HG03097 (cell line): ENCODE measurements around the gene HDHD3.
"Not testable (repeated sequence)": the region's sequence is repeated elsewhere in the genome, so short reads cannot be mapped to it uniquely, and the experiment has no call there.

Experiments
- ATAC-seq: cut with Tn5 transposase; IDR thresholded peaks from one replicate; pipeline ENCODE4 v1.9.1; 2021; ENCODE audit not compliant: unreplicated experiment, low FRiP score

HDHD3 gene

DNA sequence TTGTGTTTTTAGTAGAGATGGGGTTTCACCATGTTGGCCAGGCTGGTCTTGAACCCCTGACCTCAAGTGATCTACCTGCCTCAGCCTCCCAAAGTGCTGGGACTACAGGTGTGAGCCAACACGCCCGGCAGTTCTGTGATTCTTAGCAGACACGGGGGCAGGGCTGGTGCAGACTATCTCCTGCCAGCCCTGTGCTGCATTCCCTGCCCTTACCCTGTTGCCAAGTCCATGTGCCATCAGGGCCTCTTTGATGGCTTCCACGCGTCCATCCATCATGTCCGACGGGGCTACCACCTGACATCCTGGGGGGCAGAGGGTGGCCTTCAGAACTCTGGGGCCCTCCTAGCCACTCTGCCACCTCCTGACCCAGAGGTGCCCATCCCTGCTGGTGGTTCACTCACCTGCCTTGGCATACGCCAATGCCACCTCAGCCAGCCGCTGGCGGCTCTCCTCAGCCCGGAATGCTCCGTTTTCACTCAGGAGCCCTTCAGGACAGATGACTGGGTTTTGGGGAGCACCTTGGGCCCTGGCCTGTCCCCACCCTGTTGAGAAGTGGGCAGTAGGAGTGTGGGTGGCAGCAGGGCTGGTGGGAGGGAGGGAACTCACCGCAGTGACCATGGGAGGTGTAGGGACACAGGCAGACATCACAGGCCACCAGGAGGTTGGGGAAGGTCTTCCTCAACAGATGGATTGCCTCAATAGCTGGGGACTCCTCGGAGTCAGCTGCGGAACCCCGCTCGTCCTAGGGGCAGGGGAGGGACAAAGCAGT lies 13.6 kb upstream of the HDHD3 start:
- ATAC-seq, result no peak

DNA sequence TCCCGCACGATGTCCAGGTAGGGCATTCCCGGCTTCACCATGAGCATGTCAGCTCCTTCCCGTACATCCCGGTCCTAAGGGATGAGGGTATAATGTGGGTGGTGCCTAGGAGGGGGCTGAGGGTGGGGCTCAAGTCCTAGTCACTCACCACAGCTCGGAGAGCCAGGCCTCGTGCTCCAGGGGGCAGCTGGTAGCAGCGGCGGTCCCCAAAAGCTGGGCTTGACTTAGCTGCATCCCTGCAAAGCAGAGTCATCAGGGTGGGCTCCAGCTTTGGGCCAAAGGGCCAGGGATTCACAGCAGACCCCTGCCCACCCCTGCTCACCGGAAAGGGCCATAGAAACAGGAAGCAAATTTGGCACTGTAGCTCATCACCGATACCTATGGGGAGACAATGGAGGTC lies 12.7 kb upstream of the HDHD3 start:
- no peak for ATAC-seq

DNA sequence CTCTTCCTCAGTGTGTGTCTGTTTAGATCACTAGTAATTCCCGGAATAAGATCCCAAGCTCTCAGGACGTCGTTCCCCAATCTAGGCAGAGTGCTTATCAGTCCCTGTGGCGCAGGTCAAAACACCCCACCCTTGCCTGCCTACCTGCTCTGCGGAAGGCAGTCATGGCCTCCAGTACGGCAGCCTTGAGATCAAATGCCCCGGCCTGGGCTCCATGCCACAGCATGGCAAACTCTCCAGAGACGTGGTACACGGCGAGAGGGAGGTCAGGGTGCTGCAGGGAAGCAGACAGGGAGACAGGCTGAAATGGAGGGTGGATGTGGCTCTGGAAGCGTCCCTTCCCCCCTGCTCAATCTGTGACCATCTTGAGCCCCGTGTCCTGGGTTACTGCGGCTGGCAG lies 12.0 kb upstream of the HDHD3 start:
- ATAC-seq, result no peak

DNA sequence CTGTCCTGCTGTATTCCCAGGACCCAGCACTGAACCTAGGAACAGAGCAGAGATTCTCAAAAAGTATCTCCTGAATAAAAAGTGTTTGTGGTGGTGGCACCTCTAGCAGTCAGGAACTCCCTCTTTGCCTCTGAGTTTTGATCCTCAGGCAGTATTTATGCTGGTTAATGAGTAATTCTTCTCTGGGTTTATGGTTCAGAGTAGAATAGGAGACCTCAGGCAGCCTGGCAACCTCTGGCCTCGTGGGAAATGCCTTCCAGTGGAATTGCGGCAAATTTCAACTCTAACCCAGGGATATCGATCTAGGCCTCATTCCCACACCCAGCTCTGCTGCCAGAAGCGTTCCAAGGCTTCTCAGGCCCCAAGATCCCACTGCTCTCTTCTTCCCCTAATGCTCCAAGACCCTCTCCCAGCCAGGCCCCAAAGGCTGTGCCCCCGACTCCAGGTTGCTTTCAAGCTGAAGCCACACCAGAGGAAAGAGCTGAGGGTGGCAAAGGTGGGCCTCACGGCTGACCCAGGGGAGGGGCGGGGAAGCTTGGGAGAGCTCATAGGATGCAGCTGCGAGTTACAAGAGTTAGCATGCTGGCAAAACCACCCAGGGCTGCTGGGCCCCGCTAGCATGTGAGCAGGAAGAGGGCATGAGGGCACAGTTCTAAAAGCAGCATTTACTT lies 10.9 kb upstream of the HDHD3 start:
- ATAC-seq, result no peak

DNA sequence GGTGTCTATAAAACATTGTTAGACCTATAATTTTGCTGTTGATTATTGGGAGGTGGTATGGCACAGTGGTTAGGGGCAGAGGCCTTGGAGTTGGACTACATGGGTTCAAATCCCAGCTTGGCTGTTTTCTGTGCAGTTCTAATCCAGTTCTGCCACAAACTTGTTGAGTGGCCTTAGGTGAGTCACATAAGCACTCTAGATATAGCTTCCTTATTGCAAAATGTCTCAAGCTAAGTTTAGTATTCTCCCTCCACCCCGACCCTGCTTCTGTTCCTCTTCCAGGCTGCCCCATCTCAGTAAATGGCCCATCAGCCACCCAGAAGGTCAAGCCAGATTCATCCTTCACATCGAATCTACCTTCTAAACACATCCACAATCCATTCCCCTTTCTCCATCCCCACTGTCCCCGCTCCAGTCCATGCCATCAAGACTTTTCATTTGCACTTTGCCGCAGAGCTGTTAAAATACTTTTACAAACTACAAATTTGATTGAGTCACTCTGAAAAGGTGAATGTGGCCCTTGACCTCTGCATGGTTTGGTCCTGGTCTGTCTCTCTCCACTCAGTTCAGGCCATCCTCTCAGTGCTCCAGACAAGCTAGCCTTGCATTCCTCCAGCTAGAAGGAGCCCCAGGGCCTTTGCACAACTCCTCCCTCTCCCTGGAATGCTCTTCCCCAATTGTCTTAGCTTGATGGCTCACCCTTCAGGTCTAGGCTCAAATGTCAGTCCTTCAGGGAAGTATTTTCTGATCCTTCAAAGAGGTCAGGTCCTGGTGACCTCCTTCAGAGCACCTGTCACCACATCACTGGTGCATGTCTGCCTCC lies 10.0 kb upstream of the HDHD3 start:
- ATAC-seq, result no peak

DNA sequence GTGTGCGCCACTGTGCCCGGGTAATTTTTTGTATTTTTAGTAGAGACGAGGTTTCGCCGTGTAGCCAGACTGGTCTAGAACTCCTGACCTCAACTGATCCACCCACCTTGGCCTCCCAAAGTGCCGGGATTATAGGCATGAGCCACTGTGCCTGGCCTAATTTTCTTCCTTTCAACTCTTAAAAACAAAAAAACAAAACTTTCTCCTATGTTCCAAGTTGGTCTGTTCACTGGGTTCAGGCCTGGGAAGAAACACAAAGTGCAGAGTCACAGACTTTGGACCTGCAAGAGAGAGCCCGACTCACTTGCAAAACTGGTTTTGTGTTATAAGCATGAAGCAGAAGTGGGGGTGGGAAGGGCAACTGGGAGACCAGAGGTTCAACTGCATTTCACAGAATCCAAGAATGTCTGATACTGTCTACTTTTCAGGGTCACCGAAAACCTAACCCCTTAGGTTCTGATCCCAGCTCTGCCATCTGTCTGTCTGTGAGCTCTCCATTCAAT lies 5.2 kb upstream of the HDHD3 start:
- no peak for ATAC-seq

DNA sequence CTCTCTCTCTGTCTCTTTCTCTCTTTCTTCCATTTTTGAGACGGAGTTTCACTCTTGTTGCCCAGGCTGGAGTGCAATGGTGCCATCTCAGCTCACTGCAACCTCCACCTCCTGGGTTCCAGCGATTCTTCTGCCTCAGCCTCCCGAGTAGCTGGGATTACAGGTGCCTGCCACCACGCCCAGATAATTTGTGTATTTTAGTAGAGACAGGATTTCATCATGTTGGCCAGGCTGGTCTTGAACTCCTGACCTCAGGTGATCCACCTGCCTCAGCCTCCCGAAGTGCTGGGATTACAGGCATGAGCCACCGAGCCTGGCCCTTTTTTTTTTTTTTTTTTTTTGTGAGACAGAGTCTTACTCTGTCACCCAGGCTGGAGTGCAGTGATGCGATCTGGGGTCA lies 4.7 kb upstream of the HDHD3 start:
- not testable (repeated sequence) for ATAC-seq

DNA sequence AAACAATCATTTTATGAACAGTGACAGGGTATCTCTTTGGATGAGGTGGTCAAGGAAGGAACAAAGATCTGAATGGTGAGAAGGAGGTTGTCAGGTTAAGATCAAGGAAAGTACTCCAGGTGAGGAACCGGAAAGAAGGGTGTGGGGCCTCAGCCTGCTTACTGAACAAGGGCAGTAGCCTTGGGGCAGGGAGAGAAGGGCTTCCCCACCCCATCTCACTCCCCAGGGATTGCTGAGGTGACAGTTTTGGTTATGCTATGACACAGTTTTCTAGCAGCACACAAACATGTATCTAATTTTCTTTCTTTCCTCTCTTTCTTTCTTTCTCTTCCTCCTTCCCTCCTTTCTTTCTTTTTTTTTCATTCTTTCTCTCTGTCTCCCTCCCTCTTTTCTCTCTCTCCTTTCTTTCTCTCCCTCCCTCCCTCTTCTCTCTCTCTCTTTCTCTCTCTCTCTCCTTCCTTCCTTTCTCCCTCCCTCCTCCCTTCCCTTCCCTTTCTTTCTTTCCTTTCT lies 4.1 kb upstream of the HDHD3 start:
- ATAC-seq, result no peak

DNA sequence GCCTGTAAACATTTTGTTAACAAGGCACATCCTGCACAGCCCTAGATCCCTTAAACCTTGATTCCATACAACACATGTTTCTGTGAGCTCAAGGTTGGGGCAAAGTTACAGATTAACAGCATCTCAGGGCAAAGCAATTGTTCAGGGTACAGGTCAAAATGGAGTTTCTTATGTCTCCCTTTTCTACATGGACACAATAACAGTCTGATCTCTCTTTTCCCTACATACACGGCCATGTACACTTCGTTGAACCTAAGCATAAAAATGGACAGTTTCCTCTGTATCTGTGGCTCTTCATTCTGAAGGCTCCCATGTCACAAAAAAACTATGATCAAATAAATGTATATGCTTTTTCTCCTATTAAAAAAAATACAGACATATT lies 3.0 kb upstream of the HDHD3 start:
- not testable (repeated sequence) for ATAC-seq

DNA sequence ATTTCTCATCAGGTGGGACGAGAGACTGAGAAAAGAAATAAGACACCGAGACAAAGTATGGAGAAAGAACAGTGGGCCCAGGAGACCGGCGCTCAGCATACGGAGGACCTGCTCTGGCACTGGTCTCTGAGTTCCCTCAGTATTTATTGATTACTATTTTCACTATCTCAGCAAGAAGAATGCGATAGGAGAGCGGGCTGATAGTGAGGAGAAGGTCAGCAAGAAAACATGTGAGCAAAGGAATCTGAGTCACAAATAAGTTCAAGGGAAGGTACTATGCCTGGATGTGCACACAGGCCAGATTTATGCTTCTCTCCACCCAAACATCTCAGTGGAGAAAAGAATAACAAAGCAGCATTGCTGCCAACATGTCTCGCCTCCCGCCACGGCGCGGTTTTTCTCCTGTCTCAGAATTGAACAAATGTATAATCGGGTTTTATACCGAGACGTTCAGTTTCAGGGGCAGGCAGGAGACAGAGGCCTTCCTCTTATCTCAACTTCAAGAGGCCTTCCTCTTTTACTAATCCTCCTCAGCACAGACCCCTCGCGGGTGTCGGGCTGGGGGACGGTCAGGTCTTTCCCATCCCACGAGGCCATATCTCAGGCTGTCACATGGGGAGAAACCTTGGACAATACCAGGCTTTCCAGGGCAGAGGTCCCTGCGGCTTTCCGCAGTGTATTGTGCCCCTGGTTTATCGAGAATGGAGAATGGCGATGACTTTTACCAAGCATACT lies 2.5 kb upstream of the HDHD3 start:
- not testable (repeated sequence) for ATAC-seq

DNA sequence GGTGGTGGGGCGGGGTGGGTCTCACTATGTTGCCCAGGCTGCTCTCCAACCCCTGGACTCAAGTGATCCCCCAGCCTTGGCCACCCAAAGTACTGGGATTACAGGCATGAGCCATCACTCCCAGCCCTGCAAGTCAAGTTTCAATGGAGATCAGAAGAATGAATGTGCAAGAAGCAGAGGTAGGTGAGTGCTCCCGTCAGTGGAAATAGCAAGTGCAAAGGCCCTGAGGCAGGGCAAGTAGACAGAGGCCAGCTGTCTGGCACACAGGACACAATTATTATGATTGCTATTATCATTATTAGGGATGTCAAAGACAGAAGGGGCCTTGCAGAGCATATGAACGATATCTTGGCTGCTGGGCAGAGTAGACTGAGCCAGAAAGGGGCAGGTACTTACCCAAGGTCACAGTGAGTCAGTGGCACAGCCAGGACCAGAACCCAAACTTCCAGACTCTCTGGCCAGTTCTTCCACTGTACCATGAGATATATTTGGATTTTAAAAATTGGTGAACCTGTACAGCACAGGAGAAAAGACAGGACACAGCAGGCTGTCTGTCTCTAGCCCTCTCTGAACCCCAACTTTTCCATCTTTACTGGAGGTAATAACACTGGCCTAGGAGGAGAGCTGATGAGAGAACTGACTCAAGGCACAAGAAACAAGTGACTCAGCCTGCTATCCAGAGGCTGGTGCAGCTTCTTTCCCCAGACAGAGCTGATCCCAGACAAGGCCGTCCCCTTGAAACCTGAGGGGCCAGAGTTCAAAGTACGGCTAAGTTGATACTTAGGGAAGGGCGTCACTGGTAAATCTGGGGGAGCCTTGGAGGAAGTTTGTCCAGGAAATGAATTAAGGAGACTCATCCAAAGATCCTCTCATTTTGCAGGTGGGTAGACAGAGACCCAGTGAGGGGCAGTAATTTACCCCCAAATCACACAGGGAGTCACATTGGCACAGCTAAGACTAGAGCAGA lies 1.4 kb downstream of the HDHD3 start:
- ATAC-seq, result no peak

DNA sequence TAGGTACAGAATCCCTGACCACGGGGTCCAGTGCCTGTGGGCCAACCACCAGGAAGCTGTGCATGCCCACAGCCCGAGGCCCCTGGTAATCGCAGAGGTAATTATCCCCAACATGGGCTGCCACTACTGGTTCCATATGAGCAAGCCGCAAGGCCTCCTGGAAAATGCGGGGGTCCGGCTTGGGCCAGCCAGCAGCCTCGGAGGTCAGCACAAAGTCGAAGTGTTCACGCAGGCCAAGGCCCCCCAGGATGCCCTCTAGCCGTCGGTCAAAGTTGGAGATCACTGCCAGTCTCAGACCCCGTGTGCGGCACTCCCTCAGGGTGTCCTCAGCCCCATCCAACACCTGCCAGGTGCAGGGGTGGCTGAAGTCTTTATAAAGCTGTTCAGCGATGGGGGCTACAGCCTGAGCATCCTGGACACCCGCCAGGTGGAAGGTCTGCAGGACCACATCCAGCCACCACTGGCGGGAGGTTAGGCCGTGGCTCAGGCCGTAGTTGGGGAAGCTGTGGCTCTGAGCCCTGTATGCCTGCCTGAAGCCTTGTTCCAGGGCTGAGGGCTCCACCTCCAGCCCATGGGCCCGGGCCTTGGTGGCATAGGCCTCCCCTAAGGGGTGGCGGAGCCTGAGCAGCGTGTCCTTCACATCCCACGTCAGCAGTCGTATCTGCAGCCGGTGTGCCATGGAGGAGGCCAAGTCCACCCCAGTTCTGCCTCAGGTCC lies 3.0 kb downstream of the HDHD3 start:
- ATAC-seq, result no peak

DNA sequence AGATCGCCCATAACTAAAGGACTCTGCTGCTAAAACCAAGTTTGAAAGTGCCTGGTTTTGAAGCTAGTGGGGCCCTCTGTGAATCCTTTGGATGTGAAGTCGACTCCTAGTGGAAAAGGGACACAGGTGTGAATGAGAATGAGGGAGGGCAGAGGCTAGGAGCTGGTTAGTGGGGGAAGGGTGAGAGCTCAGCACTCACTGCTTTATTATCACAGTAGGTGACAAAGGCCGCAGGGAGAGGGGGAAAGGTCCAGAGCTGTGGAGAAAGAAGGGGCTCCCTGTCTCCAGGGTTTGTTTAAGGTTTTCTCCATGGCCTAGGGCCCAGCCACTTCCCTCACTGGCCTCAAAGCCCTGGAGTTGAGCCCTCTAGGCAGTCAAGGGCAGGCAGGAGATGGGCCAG lies 3.5 kb downstream of the HDHD3 start:
- no peak for ATAC-seq

DNA sequence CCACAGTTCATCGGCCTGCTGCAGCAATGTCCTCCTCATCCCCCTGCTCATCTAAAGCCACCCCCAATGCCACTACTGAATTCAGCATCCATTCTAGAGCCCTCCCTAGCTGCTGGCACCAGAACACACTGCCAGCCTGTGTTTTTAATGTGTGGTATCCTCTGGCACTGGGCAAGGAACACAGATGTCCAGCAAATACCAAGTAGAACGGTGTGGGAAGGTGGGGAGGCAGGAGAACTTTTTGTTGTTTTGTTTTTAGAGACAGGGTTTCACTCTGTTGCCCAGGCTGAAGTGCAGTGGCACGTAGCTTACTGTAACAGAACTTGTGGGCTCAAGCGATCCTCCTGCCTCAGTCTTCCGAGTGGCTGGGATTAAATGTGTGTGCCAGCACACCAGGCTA lies 4.7 kb downstream of the HDHD3 start:
- ATAC-seq, result no peak

DNA sequence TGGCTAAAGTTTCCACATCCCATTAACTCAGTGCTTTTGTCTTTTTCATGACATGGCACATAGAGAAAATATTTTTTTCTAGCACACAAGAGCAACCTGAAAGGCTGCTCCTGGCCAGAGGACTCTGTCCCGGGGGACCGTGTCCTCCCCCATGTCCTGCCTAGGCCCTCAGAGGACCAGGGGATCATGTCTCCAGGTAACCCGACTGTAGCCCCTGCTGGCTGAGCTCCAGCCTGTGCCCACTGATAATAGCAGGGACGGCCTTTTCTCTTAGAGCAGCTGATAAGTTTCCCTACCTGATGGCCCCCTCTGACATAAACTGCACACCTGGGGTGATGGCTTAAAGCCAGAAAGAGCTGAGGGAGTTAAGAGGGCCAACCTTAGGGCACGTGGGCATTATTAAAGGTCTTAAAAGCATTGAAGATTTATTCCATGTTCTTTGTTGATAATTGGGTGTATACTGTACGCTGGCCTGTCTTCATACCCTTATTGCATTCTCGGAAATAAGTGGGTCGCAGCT lies 5.9 kb downstream of the HDHD3 start:
- ATAC-seq, result no peak

DNA sequence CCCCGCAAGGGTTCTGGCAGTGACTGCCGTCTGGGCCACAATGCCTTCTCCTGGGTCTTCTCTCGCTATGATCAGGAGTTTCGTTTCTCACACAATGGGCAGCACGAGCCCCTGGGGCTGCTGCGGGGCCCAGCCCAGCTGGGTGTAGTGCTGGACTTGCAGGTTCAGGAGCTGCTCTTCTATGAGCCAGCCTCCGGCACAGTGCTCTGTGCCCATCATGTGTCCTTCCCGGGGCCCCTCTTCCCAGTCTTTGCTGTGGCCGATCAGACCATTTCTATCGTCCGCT lies 7.0 kb downstream of the HDHD3 start:
- no peak for ATAC-seq

DNA sequence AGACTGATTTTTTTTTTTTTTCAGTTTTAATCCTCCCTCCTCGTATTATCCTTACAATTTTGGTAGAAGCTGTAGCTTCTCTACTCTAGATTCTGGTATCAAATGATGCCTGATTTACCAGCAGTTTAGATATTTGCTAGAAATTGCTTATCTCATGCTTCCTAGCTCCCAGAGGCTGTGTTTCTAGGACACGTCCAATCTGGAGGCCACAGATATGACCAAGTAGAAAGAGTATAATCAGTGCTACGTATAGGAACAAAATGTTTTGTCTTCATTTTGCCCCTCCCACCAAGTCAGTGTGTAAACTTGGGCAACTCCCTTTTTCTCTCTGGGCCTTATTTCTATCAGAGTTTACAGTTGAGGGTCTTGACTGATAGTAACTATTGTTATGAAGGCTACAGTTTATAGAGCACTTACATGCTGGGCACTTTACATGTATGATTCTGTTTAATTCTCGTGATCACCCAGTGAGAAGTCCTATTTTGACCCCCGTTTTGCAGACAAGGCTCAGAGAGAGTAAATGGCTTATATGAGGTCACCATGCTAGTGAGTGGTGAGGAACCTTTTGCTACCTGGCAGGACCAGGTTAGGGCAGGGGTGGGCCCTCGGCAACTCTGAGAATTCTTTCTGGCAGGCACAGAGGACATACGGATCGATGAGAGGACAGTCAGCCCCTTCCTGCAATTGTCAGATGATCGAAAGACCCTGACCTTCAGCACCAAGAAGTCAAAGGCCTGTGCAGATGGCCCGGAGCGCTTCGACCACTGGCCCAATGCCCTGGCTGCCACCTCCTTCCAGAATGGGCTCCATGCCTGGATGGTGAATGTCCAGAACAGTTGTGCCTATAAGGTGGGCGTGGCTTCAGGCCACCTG lies 7.6 kb downstream of the HDHD3 start:
- ATAC-seq, result no peak
